Adrenal gland (tissue), 12 donors: ENCODE results near the gene PNPLA2. TPM values are rescaled to one million over a fixed set of nuclear protein-coding genes. Genes with fewer than 3 reads are reported as not detected.

Source experiments
- DNase-seq, 7 donors: peaks; one replicate each; pipeline ENCODE4 v3.0.0-alpha.2; 2019 to 2020
- H3K27ac ChIP-seq, 5 donors: fragments of 200-600 bp; sonication (generic) in 4 of 5; 1 replicate in 3 of 5; 2 replicates in 2 of 5; pipeline versions ENCODE4 v1.5.1 to v1.8.0; 2016 to 2020; ENCODE audit warnings: mild to moderate bottlenecking in 1 of 5
- H3K27me3 ChIP-seq: fragments of 200-600 bp; 2 replicates; pipeline ENCODE4 v1.8.0; 2021
- H3K36me3 ChIP-seq, 2 donors: fragments of 200-600 bp; replicated peaks in 1 of 2; 1 replicate in 1 of 2; 2 replicates in 1 of 2; pipeline versions ENCODE4 v1.5.1 to v1.8.0; 2018 to 2022
- H3K4me1 ChIP-seq, 2 donors: fragments of 200-600 bp; replicated peaks in 1 of 2; 1 replicate in 1 of 2; 2 replicates in 1 of 2; pipeline versions ENCODE4 v1.5.1 to v1.8.0; 2018 to 2021
- H3K4me3 ChIP-seq, 4 donors: fragments of 200-600 bp; sonication (generic) in 3 of 4; one replicate each; pipeline ENCODE4 v1.5.1; 2016 to 2018
- H3K9me3 ChIP-seq, 3 donors: fragments of 200-600 bp; sonication (generic) in 1 of 3; replicated peaks in 1 of 3; 1 replicate in 2 of 3; 2 replicates in 1 of 3; pipeline versions ENCODE4 v1.5.1 to v1.8.0; 2016 to 2021
- POLR2A ChIP-seq, 2 donors: fragments of 450-650 bp; IDR thresholded peaks; one replicate each; pipeline ENCODE4 v1.6.1; 2017; ENCODE audit warnings: antibody characterized with exemption in 2 of 2, mild to moderate bottlenecking in 2 of 2, moderate library complexity in 1 of 2
- WGBS, 4 donors: extraction: QIAGEN DNeasy Blood & Tissue Kit in 2 of 4; methylation state at CpG; one replicate each; pipeline versions ENCODE4 v1.1.5 to v1.1.7; 2013 to 2017; 5-methylcytosine and 5-hydroxymethylcytosine counted together
- intact Hi-C, 2 donors: fragments of 100-400 bp; cut with DNase I; formaldehyde crosslinking; loops; one replicate each; pipeline versions ENCODE4 v1.14.1 to v1.15.0; 2022 to 2023
- polyA plus RNA-seq, 3 donors: library from polyadenylated mRNA; stranded (reverse); fragments of 200-250 nt in 2 of 3; fragments of 350-450 nt in 1 of 3; fragmentation: Illumina TruSeq in 1 of 3; extraction: RNeasy Lipid Tissue Mini Kit (QIAGEN cat#74804) in 1 of 3; gene quantifications; one replicate each; pipeline ENCODE4 v1.2.3, GENCODE V29; 2013 to 2014
- total RNA-seq, 9 donors: library from RNA; depleted of rRNA in 4 of 9; stranded (reverse); fragments of >200 nt in 4 of 9; fragments of 120-200 nt in 1 of 9; fragmentation: NEBNext Ultra II Directional in 1 of 9; extraction: Animal tissue kit (Norgen Biotek cat#: 25700) in 1 of 9; gene quantifications; one replicate each; pipeline versions ENCODE4 v1.1.0 to v1.2.4, GENCODE V29; 2013 to 2023
- TF ChIP-seq, protein P1 (sequence below), 6 experiments: fragments of 450-650 bp in 4 of 6; fragments of 200-600 bp in 2 of 6; sonication (generic) in 1 of 6; IDR thresholded peaks; 1 replicate in 5 of 6; 2 replicates in 1 of 6; pipeline versions ENCODE4 v1.5.1 to v1.8.0; 2016 to 2021; ENCODE audit warnings: antibody characterized with exemption in 6 of 6, mild to moderate bottlenecking in 2 of 6, moderate library complexity in 1 of 6
- donor health status: healthy with polysubstance abuse.
- donor health status: Bipolar disorder and iron deficiency.
- donor health status: DM: yes; HTN: yes; CAD: no.
- donor health status: DM: no; HTN: no; CAD: no.
- donor health status: DM: no; HTN: no; CAD: no.
- donor health status: DM: yes; HTN: yes; CAD: no.

Gene PNPLA2
- total and polyA plus RNA-seq, 12 donors: 24.1 to 403 (median 124) TPM

DNA sequence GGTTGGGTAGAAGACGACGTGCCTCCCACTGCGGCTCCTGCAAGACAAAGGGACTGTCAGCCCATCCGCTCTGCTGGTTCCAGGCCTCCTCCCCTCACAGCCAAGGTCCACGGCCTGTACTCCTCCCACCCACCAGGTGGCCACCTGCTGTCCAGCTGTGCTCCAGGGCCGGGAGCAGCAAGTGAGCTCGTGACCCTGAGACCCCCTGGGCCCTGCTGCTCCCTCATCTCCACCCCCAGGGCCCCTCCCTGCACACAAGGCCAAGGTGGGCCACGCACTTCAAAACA, 51.4 kb downstream of the PNPLA2 start:
- peaks cover 0 to 4% of the 10 kb centered on the region in 2 donors for H3K36me3 ChIP-seq
- intact Hi-C loops: no loop called here

DNA sequence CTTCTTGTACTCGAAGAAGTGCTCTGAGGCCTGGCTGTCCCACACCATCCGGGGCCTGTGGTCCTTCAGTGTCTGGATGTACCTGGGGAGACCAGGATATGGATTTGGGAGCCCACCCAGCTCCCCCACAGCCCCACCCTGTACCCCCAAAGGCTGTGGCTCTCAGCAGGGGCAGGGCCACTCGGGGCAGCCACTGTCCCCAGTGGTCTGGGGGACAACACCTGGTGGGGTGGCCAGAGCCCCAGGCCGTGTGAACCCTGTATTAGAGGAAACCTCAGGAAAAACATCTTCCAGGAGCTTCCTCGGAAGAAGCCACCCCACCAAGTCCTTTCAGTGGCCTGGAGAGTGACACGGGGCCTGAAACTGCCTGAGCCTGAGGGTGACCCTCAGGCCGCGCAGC, 51.7 kb downstream of the PNPLA2 start:
- H3K9me3 ChIP-seq: no peaks in the 10 kb centered on the region
- no peaks in the 10 kb centered on the region for H3K4me1 ChIP-seq
- intact Hi-C loops: no loop called here
- WGBS, 4 donors: 86 to 100% (median 91%) methylated on average over 3 to 8 of the region's 8 CpGs
- H3K27me3 ChIP-seq: no peaks in the 10 kb centered on the region
- no peak overlapping the region for H3K27ac ChIP-seq
- H3K4me3 ChIP-seq: no peak overlapping the region
- TF ChIP-seq POLR2A (IDR thresholded peaks at IDR 0.05): no peak
- TF ChIP-seq, protein P1, sequence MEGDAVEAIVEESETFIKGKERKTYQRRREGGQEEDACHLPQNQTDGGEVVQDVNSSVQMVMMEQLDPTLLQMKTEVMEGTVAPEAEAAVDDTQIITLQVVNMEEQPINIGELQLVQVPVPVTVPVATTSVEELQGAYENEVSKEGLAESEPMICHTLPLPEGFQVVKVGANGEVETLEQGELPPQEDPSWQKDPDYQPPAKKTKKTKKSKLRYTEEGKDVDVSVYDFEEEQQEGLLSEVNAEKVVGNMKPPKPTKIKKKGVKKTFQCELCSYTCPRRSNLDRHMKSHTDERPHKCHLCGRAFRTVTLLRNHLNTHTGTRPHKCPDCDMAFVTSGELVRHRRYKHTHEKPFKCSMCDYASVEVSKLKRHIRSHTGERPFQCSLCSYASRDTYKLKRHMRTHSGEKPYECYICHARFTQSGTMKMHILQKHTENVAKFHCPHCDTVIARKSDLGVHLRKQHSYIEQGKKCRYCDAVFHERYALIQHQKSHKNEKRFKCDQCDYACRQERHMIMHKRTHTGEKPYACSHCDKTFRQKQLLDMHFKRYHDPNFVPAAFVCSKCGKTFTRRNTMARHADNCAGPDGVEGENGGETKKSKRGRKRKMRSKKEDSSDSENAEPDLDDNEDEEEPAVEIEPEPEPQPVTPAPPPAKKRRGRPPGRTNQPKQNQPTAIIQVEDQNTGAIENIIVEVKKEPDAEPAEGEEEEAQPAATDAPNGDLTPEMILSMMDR (IDR thresholded peaks at IDR 0.05): no peak
- peaks cover 0 to 4% of the 10 kb centered on the region in 2 donors for H3K36me3 ChIP-seq
- DNase-seq: no peak

More for the DNA sequence above, 51.4 kb downstream of the PNPLA2 start:
- no peak for DNase-seq
- H3K4me1 ChIP-seq: no peaks in the 10 kb centered on the region
- no peak overlapping the region for H3K27ac ChIP-seq
- no peak overlapping the region for H3K4me3 ChIP-seq
- H3K27me3 ChIP-seq: no peaks in the 10 kb centered on the region
- TF ChIP-seq POLR2A (IDR thresholded peaks at IDR 0.05): no peak
- TF ChIP-seq, protein P1 (IDR thresholded peaks at IDR 0.05): no peak
- no peaks in the 10 kb centered on the region for H3K9me3 ChIP-seq
- 65 to 100% (median 73%) methylated on average over 1 to 8 of the region's 8 CpGs for whole genome bisulfite sequencing, 4 donors

DNA sequence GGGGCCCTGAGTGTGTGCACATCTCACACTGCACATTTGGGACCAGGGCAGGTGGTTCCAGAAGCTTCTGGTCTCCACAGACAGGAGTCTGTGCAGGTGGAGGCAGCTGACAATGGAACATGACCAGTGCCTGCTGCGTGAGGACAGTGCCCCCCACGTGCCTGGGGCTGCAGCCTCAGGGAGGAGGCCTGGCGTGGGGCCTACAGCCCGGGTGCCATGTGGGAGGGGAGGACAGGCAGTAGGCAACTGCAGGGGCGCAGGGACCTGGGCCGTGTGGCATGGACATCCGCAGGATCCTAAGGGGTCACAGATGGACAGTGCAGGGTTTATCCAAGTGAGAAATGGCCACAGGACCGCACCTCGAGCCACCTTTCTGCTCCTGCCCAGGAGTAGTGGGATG, 52.8 kb downstream of the PNPLA2 start:
- no peak for DNase-seq
- TF ChIP-seq POLR2A (IDR thresholded peaks at IDR 0.05): no peak
- TF ChIP-seq, protein P1 (IDR thresholded peaks at IDR 0.05): no peak
- WGBS, 4 donors: 50 to 81% (median 74%) methylated on average over 2 to 9 of the region's 9 CpGs
- no peak overlapping the region for H3K4me3 ChIP-seq
- H3K27ac ChIP-seq: no peak overlapping the region
- H3K27me3 ChIP-seq: no peaks in the 10 kb centered on the region
- intact Hi-C loops: no loop called here
- peaks cover 2 to 3% of the 10 kb centered on the region in 2 donors for H3K4me1 ChIP-seq
- H3K36me3 ChIP-seq: peaks cover 0 to 4% of the 10 kb centered on the region in 2 donors
- no peaks in the 10 kb centered on the region for H3K9me3 ChIP-seq

DNA sequence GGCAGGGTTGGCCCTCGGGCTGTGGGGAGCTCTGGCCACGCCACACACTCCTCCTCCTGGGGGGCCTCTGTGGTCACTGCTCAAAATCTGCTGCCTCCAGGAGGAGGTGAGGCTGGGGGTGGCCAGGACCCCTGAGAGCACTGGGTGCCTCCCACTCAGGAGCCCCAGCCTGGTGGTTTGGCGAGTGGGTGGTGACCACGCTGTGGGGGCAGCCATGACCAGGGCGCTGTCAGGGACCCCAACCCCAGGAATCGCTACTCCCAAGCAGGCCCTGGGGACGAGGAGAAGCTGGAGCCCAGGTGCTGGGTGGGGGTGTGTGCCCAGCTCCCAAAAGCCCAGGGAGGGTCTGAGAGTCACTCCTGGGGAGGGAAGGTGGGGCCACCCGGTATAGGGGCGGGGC, 54.1 kb downstream of the PNPLA2 start:
- no peaks in the 10 kb centered on the region for H3K9me3 ChIP-seq
- H3K4me3 ChIP-seq: no peak overlapping the region
- H3K27me3 ChIP-seq: no peaks in the 10 kb centered on the region
- peaks cover 7 to 8% of the 10 kb centered on the region in 2 donors for H3K4me1 ChIP-seq
- no peak for DNase-seq
- H3K27ac ChIP-seq: no peak overlapping the region
- intact Hi-C loops: no loop called here
- WGBS, 4 donors: 81 to 90% (median 86%) methylated on average over 4 to 9 of the region's 9 CpGs
- TF ChIP-seq POLR2A (IDR thresholded peaks at IDR 0.05): no peak
- TF ChIP-seq, protein P1 (IDR thresholded peaks at IDR 0.05): no peak
- H3K36me3 ChIP-seq: no peaks in the 10 kb centered on the region
